DMS53 treated with DMSO at 0.1 percent for 48 hours (cell line): ENCODE measurements around the gene HOXB2.

ENCODE experiments used
- DNase-seq: peaks from one replicate; lab custom pipeline; 2025; ENCODE audit not compliant: unreplicated experiment; lab: John Stamatoyannopoulos, UW

HOXB2 gene

DNA sequence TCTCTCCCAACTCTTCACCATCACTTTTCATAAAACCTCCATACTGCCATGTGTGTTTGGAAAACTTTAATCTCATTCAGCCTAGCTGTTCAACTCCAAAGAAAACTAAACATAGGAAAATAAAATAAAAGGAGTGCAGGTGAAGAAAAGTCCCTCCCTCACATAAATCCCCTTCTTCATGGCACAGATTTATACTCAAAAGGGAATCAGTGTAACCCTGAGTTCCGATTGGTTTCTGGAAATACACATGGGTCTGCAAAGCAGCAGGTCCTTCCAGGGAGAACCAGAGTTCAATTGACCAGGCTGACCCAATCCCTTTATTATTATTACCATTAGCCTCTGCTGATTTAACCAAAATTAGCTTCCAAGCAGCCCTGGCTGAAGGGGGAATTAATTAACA is 8.9 kb upstream of the HOXB2 start:
- DNase-seq, result no peak

GRCh38 chr17:48553190-48553547 is 8.3 kb upstream of the HOXB2 start:
- no peak for DNase-seq

- no peak for DNase-seq
These were observed 7.7 kb upstream of the HOXB2 start for GRCh38 chr17:48552466-48553189.

GRCh38 chr17:48551596-48552465 is 6.9 kb upstream of the HOXB2 start:
- no peak for DNase-seq

GRCh38 chr17:48551214-48551555 is 6.3 kb upstream of the HOXB2 start:
- DNase-seq, result no peak

- DNase-seq, result no peak
These were observed 5.7 kb upstream of the HOXB2 start for GRCh38 chr17:48550502-48551213.

DNA sequence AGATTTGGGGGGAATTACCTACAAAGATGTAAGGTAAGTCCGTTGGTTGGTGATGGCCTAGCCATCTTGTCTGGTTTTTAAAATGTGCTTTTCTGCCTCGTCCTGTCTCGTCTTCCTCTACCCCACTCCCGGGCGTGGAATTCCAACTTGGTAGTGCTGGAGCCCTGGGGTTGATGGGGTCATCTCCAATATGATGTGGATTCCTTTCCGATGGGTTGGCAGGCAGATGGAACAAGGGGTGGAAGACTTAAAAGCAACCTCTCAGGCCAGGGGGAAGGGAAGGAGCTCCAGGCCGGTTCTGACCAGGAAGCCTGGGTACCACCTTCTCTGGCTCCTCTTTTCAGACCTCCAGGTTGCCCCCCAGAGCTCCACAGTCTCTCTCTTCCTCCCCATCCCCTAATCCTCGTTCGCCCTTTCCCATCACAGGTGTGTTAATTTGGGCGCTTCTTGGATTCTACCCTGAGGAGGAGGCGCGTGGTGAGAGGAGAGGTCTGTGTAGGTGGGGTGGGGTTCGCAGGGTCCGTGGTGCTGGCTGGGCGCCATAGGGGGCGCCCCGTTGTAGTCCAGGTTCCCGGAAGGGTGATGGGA is 5.1 kb upstream of the HOXB2 start:
- no peak for DNase-seq

DNA sequence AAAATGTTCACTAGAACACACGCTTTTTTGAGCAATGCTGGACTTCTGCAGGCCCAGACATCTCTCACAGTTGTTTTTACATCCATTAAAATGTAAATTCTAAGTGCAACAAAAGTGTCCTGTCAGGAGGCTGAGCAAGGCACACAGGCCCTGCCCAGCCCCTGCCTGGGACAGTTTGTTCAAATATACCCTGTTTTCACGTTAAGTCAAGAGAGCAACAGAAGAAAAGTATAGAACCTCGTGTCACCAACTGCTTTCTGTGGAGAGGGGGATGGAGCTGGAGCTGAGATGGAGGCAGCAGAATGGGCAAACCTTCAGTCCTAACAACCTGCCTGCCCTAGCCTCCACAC is 4.3 kb upstream of the HOXB2 start:
- no peak for DNase-seq

DNA sequence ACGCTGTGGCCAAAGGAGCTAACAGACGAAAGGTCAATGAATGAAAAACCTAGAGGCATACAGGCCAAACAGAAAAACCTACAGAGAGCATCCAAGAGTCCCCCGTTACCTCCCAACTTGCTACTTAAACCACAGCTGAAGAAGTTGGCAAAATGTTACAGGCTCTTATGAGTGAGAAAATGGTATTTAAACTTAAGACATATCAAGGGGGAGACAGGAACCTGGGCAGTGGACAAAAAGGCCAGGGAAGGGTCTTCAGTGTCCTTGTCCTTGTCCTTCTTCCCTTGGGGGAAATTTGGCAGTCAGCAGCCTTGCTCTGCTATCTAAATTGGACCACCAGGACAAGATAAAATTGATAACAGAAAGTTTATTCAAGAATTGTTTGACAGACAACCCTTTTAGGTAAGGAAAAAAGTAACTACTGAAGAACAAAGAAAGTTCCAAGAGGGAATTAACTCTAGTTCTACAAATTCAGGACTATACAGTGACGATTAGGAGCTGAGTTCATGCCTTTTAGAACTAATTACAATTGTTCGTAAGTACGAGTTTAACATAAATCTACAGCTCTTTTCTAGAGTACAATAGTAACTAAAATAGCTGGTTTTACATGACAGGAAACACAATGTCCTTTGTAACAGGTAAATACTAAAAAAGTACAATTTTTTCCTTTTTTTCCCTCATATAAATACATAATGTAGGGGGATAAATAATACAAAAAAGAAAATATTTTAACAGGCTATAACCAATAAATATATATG is 3.8 kb upstream of the HOXB2 start:
- no peak for DNase-seq

- DNase-seq, result no peak
These were observed 3.1 kb upstream of the HOXB2 start for GRCh38 chr17:48547808-48548522.

GRCh38 chr17:48546924-48547807 is 2.3 kb upstream of the HOXB2 start:
- no peak for DNase-seq

GRCh38 chr17:48546137-48546923 is 1.4 kb upstream of the HOXB2 start:
- DNase-seq, result no peak

- DNase-seq, result no peak
These were observed 630 bp upstream of the HOXB2 start for GRCh38 chr17:48545539-48545938.

DNA sequence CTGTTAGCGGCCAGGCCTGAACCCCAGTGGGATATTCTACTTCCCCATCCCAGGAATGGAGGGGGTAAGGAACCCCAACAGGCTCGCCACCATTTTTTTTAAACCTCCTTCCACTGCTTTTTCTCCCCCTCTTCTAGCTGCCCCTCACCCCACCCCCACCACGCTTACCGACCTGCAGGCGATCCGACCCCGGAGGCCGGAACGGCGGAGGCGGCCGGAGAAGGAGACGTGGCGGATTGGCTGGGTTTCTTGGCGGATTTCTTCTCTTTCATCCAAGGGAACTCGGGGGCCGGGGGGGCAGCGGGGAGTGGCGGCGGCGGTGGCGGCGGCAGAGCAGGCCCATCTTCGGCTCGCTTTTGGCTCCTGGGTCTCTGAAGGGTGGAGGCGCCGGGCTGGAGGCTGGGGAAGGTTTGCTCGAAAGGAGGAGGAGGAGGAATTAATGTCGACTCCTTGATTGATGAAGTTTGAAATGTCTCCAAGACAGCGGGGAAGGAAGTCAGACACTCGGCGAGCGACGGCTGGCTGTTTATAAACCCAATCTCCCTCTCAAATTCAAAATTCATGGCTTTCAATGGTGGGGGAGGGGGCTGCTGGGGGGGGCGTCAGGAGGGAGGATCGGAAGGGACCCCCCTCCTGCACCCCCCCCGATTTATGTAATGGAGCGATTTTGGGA is 424 bp downstream of the HOXB2 start:
- DNase-seq, result no peak

DNA sequence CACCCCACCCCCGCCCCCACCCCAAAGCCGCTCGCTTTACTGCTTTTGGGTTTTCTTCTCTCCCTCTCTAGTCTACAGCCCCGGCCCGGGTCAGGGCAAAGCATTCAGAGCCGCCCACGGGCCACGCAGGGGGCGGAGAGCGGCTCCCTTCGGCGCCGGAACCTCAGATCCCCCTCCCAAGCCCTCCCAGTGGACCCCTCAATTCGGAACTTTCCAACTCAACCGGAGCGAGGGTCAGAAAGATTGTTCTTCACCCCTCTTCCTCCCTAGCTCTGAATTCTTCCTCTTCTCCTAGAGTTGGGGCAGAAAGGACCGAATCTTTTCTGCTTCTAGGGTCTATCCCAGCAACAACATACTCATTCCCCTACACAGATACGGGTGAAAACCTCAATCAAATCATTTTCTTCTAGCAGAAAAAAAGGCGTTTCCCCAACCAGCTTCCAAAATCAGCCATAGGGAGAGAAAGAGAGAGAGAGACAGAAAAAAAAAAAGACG is 1.0 kb downstream of the HOXB2 start:
- no peak for DNase-seq

DNA sequence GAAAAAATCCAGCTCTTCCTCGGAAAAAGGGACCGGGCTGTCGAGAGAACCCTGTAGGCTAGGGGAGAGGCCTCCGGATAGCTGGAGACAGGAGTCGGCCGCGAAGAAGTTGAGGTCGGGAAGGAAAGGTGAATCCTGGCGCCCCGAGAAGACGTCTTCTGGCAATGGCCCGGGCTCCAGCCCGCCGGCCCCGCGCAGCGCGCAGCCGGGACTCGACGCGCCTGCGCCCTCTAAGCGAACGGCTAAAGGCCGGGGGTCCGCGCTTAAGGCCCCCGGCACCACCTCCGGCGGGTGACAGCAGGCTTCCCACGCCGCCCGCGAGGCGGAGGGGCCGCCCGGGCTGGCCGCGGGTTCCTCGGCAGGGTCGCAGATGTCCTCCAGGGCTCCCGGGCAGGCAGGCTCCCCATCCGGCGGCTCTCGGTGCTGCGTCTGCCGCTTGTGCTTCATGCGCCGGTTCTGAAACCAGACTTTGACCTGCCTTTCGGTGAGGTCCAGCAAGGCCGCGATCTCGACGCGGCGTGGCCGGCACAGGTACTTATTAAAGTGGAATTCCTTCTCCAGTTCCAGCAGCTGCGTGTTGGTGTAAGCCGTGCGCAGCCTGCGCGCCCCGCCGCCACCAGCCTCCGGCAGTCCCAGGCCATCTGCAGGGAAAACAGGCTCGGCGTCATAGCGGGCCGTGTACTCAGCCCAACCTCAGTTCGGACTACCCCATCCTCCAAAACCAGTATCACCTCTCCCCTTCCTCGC is 1.6 kb downstream of the HOXB2 start:
- no peak for DNase-seq

- no peak for DNase-seq
These were observed 2.2 kb downstream of the HOXB2 start for GRCh38 chr17:48542698-48543106.
